PFSK-1 (cell line): ENCODE measurements around the gene SRSF8.

Experiments
- REST ChIP-seq, 2 experiments: IDR thresholded peaks; 2 replicates each; pipeline versions ENCODE4 v1.6.1 to v1.8.0; 2011 to 2012; ENCODE audit warnings: low read depth in 2 of 2, low read length in 2 of 2, control low read depth in 1 of 2, inconsistent platforms in 1 of 2, mild to moderate bottlenecking in 1 of 2, moderate library complexity in 1 of 2; ENCODE audit not compliant: insufficient read depth in 1 of 2
- SIN3A ChIP-seq: IDR thresholded peaks from 2 replicates; pipeline ENCODE4 v1.6.1; 2012; ENCODE audit warnings: mild to moderate bottlenecking, low read length, moderate library complexity, borderline replicate concordance; ENCODE audit not compliant: insufficient read depth

GRCh38 chr11:95067039-95067840 lies 521 bp downstream of the SRSF8 start:
- TF ChIP-seq SIN3A: no peak; the same call in 1 of the 2 replicates
- no peak for TF ChIP-seq REST (IDR thresholded peaks at IDR 0.05; ENCODE audit: insufficient read depth in 1 of 2, low read depth in 2 of 2, low read length in 2 of 2)
